HG02571 (cell line): ENCODE data around the gene LRRC10B.

ENCODE experiments used
- ATAC-seq: cut with Tn5 transposase; IDR thresholded peaks from one replicate; pipeline ENCODE4 v1.9.1; 2021; ENCODE audit warnings: mild to moderate bottlenecking, moderate library complexity; ENCODE audit not compliant: unreplicated experiment

LRRC10B gene

DNA sequence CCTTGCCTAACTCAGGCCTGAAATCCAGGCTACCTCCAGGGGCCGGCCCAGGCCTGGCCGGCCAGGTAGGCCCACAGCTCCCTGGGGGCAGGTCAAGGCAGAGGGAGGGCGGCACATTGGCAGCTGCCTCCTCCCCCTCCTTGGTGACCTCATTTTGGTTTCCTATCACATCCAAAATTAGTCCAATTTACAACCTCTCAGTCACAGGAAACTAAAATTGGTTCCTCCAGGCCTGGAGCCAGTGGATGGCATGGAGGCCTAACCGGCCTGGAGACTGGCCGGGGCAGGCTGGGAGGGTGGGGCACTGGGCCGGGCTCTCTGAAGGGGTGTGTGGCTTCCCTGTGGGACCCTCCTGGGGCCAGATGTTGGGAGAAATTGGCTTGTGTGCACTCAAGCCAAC, 35.9 kb downstream of the LRRC10B start:
- ATAC-seq: no peak

DNA sequence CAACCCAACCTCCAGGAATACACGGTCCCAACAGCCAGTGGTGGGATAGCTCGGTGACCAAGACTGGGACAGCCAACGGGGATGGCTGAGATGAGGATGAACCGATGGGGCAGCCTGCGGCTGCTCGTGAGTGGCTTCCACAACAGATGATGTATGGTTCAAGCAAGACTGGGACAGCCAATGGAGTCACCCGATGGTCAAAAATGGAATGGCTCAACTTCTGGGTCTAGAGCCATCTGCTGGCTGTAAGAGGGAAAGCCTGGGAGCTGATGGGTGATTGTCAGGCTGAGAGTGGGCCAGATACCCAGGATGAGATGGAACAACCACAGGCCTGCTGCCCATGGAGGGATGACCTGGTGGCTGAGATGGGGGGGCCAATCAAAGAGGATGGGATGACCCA, 36.8 kb downstream of the LRRC10B start:
- ATAC-seq: no peak

DNA sequence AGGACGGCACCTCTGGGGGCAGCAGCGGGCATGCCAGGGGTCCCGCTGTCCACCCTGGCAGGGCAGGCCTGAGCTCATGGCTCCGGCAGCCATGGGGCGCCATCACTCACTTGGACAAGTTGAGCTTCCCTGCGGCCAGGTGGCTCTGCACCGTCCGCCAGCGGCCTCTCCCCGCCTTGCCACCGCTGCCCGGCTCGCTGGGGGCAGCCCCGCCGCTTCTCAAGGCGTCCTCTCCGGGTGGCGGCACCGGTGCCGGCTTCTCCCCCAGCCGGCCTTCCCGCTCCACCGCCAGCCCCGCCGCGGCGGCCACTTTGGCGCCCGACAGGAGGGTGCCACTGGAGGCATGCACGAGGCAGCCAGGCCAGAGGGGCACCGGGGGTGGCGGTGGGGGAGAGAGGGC, 37.4 kb downstream of the LRRC10B start:
- no peak for ATAC-seq

DNA sequence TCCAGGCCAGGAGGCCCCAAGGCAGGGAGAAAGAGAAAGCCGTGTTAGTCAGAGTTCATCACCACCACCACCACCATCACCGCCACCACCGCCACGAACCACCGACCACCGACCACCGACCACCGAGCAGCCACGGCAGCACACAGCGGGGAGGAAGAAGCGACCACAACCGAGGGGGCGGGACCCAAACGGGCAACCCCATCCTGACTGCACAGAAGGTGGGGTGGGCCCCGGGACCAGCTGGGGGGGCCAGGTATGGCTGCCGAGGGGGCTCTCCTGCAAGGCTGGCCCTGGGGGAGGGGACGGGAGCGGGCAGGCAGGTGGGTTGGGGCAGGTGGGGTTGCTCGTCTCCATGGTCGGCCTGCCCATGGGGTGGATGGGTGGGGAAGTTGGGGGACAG, 38.1 kb downstream of the LRRC10B start:
- no peak for ATAC-seq

DNA sequence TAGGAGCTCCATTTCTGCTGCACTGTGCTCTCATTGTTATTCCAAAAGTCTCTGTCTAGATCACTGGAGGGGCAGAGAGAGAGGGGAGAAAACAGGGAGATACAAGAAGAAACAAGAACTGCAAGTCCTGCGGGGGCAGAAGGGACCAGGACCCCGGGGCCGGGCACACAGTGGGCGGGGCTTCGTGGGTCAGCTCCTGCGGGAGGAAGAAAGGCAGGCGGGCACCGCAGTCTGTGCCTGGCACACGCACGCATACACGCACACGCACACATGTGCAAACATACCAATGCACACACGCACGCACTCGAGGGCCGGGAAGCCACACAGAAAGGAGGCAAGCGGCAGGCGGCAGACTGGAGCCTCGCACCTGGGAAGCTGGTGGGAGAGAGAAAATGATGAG, 38.7 kb downstream of the LRRC10B start:
- no peak for ATAC-seq

DNA sequence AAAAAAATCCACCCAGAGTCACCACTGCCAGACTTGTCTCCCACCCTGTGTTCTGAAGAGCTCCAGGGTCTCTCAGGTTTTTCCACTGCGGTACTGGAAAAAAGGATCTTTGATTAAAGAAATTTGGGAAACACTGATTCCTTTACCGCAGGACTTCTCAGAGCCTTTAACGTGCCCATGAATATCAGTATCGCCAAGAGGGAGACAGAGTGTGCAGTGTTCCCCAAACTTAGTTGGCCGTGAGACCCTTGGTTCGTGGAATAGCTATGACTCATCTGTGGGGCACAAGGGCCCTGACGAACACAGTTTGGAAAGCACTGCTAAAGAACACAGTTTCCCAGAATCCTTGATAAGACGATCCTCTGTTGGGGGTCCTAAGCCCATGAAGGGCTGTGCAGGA, 40.6 kb downstream of the LRRC10B start:
- ATAC-seq: no peak

DNA sequence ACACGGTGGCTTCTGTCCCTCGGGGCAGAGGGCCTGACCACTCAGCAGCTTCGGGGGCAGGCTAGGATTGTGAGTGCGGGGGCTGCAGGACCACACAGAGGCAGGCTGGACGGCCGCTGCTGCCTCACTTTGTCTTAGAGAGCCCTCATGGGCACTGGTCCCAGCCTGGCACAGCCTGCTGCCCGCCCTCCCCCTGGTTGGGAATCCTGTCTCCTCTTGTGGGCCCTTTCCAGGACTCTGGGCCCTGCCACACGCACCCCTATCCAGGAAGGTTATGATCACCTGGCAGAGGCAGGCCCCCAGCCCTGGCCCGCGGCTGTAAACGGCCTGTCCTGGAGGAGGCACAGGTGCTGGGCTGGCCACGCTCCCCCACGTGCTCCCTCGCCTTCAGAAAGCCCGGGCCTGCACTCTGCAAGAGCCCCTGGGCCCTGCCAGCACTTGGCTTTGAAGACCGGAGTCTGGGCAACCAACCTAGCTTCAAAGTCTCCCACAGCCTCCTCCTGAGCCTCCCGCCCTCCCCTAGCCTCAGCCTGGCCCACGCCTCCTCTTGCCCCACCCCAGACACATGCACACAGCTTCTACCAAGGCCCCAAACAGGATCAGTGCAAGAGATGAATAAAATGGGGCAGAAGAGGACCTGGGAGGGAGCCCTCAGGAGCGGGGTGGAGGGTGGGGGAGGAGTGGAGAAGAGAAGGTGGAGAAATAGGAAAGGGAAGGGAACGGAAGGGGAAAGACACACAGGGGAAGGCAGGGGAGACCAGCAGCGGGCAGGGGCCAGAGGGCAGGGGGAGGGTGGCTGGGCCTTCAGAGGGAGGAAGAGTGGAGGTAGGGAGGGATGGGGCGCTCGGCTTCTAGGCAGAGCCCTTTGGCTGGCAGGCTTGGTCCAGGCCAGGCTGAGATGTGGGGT, 41.4 kb downstream of the LRRC10B start:
- no peak for ATAC-seq

DNA sequence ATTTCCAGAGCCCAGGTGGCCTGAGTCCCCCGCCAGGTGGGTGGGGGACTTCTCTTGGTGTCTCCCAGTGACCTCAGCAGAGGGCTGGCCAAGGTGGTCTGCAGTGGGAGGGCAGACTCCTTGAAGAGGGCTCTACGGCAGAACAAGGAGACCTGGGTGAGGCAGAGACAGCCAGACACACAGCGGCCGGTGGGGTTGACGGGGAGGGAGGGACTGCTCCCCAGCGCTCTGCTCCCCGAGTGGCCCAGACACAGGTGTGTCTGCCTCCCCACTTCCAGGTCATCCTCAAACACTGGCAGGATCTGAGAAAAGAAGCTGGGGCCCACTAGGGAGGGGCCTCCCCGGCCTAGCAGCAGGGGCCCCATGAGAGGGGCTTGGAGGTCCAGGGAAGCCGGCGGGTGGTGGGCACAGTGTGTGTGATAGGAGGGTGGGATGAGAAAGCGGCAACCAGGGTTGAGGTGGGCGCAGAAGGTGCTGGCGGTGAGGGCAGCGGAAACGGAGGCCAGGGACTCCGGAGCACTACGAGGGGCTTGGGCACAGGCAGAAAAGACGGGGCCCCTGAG, 42.2 kb downstream of the LRRC10B start:
- no peak for ATAC-seq

DNA sequence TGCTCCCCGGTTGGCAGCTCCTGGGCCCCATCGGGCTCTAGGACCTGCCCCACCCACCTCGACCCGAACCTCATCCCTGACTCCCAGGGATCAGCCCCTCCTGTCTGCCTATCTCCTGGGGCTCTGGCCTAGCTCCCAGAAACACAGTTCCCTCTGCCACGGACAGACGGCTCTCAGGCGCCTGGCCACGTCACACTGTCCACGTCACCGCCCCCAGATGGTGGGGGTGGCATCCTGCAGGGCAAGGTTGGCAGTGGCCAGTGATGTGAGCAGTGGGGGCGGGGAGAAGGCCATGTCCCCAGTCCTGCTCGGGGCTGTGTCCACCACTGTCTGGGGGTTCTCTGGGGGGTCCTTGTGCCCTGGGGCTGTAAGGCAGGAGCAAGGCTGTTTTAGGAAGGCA, 43.1 kb downstream of the LRRC10B start:
- no peak for ATAC-seq

DNA sequence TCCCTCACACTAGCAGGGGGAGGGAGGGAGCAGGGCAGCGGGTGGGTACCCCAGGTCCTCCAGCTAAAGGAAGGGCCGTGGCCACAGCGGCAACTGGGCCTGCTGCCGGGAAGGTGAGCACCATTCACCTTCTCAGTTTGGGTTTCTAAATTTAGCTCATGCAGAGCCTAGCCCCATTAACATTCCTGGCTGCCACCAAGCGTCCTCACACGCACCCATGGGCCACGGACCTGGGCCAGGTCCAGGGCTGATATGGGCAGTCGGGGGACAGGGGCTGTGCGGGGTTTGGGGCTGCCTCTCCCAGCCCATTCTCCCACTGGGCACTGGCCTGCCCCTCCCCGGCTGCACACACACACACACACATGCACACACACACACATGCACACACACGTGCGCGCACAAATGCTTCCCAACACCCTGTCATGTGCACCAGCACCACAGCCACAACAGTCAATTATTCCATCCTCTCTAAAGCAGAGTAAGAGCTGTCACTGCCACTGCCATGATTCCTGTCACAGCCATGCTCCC, 43.6 kb downstream of the LRRC10B start:
- no peak for ATAC-seq

DNA sequence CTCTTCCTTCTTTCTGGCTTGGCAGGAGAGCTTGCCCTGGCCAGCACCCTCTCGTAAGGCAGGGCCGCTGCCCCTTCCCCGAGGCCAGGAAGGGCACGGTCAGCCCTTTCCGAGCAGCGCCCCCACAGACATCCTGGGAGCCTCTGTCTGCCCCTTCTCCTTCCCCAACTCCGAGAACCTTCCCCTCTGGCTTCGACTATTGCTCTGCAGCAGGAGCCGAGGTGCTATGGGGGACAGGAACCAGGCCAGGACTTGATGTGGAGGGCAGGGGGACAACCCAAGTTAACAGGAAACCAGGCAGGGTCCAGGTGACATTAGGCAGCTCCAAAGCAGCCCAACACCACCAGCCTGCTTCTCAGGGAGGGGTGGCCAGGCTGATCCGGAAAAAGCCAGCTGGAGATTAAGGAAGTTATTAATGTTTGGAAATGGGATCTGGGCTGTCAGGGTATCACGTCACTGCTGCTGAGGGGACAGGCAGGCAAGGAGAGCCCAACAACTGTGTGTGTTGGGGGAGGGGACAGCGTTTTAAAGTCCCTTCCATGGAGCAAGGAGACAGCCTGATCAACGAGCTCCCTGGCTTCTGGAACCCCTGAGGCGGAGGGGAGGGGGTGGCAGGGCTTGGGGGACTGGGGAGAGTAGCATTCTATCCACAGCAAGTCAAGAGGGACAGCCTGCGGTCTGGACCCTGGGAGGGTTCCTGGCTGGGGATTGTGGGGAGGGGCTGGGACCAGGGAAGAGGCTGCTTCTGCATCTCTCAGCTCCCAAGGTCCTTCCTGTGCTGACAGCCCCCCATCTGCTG, 45.0 kb downstream of the LRRC10B start:
- ATAC-seq: no peak

DNA sequence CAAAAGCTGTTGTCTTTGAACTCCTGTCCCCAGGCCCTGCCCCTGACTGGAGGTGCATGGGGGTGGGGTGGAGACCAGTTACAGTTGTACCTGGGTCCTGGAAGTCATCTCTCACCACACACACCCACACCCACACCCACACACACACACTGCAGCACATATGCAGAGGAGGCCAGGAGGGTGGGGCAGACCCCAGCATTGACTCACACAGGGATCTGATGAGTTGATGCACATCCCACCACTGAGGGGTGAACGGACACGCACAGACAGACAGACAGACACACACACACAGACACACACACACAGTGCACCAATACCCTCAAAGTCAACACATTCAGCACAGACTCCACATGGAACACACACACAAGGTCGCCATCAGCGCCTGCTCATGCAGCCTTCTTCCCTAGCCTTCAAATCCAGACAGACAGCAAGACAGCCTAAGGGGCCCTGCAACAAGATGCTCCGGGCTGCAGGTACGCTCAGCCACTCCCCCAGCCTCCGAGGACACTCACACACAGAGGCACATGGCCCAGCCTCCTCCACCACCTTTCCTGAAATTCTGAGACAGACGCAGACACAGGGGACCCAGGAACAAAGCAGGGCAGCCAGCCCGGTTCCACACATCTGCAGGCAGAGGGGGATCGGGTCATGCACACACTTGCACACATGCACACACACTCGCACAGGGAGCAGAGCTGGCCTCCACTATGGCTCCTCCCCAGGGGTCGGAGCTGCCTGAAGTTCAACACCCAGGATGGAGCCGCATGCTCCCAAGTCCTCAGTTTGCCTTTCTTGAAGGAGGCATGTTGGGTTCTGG, 45.8 kb downstream of the LRRC10B start:
- no peak for ATAC-seq

DNA sequence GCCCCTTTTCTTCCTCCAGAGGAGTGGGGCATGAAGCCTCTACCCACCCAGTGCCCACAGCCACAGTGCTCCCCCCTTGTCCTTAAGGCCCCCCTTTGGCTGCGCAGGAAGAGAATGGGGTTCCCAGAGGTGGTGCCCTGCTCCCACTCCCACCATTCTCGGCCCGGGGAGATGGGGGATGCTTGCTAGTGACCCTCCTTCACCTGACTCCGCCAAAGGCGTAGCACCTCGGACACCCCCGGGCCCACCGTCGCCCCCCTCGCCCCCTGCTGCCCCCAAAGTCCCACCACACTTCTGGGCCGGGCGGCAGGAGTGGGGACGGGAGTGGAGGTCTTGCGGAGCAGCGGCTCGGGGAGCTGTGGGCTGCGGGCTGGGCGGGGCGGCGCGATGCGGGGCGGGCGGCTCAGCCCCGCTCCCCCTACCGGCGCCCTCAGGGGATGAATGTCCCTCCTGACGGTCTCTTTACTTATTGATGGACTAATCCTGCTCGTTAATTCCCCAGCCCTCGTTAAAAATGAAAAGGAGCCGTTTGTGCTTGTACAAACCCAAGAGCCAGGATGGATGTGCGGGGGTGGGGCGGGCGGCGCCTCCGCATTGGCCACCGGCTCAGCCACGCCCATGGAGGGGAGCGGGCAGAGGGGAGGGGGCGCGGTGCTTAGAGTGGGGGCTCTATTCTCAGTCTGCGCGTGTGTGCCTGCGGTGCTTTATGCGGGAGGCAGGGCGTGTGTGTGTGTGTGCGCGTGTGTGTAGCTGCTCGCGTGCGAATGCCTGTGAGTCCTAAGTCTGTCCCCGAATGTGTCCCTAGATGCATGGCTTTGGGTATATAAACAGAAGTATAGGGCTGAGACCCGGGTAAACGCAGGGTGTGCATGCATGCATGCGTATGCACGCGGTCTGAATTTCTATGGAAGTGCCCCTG, 46.8 kb downstream of the LRRC10B start:
- no peak for ATAC-seq

DNA sequence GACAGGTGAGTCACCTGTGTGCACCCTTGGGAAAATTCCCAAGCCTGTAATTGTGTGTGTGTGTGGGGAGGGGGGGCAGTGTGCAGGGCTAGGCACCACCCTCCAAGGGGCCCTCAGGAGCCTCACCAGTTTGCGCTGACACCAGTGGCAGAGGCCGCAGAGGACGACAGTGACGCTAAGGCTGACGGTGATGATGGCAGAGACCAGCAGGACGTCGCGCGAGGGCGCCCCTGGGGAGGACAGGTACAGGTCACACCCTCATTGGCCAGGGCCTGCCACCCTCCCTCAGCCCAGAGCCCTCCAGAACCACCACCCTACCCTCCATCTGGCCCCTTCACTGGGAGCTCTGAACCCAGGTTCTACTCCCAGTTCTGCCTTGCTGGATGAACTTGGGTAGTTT, 47.4 kb downstream of the LRRC10B start:
- ATAC-seq: no peak

DNA sequence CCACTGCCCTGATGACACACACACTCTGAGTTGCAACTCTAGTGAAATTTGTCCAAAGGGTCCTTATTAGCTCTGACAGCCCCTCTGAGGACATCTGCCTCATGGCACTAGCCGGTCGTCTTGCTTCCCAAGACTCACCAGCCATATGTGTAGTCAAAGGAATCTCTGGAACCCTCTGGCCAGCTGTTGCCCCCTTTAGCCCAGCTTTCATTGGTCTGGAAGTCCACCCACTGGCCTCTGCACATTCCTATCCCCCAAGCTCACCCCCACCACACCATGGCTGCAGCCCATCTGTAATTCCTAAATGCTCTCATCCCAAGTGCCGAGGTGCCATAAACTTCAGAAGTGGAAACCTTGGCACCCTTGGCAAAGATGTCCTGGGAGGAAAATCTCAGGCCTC, 48.1 kb downstream of the LRRC10B start:
- no peak for ATAC-seq
